Lower leg skin (tissue), 3 donors: Measurements from ENCODE around the gene MAEA.

Experiments used
- CTCF ChIP-seq, 3 donors: fragments of 450-650 bp; IDR thresholded peaks; one replicate each; pipeline ENCODE4 v1.5.1; 2016; ENCODE audit warnings: antibody characterized with exemption in 3 of 3, mild to moderate bottlenecking in 3 of 3, moderate library complexity in 2 of 3
- POLR2A ChIP-seq, 2 donors: fragments of 450-650 bp; IDR thresholded peaks; one replicate each; pipeline ENCODE4 v1.6.1; 2016 to 2017; ENCODE audit warnings: antibody characterized with exemption in 2 of 2, mild to moderate bottlenecking in 1 of 2, moderate library complexity in 1 of 2

- TF ChIP-seq CTCF (IDR thresholded peaks at IDR 0.05): no peak
- no peak for TF ChIP-seq POLR2A (IDR thresholded peaks at IDR 0.05)
Measured at GRCh38 chr4:1274871-1275270, 14.8 kb upstream of the MAEA start.
